Skin epidermis (tissue), 12 donors: ENCODE results near the gene ADGRV1.

Experiments
- H3K27ac ChIP-seq, 21 experiments: fragments of 200-600 bp; sonication (generic) in 11 of 21; one replicate each; pipeline ENCODE4 v1.5.0; 2020; ENCODE audit warnings: mild to moderate bottlenecking in 3 of 21, inconsistent platforms in 2 of 21, moderate library complexity in 2 of 21
- H3K4me3 ChIP-seq, 7 experiments: fragments of 200-600 bp; sonication (generic) in 2 of 7; one replicate each; pipeline ENCODE4 v1.5.0; 2020; ENCODE audit warnings: inconsistent platforms in 2 of 7, mild to moderate bottlenecking in 2 of 7, moderate library complexity in 1 of 7

The ADGRV1 gene, protein sequence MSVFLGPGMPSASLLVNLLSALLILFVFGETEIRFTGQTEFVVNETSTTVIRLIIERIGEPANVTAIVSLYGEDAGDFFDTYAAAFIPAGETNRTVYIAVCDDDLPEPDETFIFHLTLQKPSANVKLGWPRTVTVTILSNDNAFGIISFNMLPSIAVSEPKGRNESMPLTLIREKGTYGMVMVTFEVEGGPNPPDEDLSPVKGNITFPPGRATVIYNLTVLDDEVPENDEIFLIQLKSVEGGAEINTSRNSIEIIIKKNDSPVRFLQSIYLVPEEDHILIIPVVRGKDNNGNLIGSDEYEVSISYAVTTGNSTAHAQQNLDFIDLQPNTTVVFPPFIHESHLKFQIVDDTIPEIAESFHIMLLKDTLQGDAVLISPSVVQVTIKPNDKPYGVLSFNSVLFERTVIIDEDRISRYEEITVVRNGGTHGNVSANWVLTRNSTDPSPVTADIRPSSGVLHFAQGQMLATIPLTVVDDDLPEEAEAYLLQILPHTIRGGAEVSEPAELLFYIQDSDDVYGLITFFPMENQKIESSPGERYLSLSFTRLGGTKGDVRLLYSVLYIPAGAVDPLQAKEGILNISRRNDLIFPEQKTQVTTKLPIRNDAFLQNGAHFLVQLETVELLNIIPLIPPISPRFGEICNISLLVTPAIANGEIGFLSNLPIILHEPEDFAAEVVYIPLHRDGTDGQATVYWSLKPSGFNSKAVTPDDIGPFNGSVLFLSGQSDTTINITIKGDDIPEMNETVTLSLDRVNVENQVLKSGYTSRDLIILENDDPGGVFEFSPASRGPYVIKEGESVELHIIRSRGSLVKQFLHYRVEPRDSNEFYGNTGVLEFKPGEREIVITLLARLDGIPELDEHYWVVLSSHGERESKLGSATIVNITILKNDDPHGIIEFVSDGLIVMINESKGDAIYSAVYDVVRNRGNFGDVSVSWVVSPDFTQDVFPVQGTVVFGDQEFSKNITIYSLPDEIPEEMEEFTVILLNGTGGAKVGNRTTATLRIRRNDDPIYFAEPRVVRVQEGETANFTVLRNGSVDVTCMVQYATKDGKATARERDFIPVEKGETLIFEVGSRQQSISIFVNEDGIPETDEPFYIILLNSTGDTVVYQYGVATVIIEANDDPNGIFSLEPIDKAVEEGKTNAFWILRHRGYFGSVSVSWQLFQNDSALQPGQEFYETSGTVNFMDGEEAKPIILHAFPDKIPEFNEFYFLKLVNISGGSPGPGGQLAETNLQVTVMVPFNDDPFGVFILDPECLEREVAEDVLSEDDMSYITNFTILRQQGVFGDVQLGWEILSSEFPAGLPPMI (N-terminal part only)

DNA sequence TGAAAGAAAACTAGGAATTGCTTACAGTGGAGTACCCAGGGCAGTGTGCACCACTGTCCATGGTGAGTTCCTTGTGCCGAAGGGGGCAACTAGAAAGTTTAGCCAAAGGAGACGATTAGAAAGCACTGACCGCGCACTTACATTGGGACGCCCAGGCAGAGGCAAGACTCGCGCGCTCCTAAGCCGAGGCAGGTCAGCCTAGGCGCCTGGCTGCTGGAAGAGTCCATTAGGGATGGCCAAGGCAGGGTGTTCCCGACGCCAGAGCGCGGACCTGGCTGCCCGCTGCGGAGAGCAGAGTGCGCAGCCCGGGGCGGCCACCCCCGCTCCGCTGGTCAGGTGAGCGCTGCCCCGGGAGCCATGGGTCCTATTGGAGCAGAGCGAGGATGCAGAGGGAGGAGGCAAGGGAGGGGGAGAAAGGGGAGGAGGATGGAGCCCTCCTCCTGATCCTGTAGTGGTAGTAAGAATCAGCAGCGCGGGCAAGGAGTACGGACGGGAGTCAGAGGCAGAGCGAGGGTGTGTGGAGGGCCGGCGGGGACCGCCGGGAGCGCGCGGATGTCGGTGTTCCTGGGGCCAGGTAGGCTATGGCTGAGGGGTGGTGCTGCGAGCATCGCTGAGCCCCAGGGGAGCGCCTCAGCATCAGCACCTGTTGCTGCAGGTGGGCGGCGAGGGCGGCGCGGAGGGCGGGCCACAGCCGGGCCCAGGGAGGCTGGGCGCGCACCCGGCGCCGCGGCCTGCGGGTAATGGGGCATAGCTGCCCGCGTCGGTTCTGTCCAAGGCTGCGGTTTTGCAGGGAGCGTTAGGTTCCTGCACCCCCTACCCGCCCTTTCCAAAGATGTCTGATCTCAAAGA is at the start of gene ADGRV1:
TSS of gene ADGRV1 (plus strand) at position 454 of the 849 bp plus-strand sequence. CDS start at position 553, 99 bp downstream.
- H3K27ac ChIP-seq, result no peak within 1 kb of the TSS
- peak within 1 kb of the TSS in 3 of 7 experiments; percentile 24 to 26 (median 25) for H3K4me3 ChIP-seq

DNA sequence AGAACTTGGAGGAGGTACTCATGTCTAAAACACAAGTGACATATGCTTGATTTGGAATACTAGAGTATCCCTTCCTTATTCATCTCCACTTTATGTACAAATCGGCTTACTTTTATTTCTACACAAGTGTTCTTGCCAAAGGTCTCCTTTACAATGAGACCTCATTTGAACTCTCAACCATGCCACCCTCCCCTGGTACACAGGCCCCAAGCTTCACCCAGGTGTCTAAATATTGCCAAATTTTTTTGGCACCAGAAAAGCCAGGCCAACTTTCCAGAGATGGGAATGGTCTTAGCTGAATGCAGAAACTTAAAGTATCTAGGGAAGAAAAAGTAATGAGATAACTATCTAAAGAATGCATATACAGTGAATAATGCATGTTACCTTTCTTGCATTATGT is 48.2 kb upstream of the ADGRV1 start:
- Histone ChIP-seq H3K4me3 (no peak overlapping the region), H3K27ac (no peak overlapping the region)

DNA sequence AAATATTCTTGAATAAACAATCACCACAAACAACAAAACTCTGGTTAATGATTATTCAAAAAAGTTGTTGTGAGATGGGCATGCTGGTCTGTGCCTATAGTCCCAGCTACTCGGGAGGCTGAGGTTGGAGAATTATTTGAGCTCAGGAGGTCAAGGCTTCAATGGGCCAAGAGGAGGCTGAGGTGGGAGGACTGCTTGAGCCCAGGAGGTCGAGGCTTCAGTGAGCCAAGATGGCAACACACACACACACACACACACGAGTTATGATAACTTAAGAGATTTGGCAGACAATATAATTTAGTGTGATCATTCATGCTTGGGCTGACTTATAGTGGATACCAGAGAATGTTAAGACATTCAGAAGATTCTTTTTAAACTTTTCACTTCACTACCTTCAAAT is 44.1 kb upstream of the ADGRV1 start:
- no peak overlapping the region for H3K27ac ChIP-seq
- H3K4me3 ChIP-seq, result no peak overlapping the region

DNA sequence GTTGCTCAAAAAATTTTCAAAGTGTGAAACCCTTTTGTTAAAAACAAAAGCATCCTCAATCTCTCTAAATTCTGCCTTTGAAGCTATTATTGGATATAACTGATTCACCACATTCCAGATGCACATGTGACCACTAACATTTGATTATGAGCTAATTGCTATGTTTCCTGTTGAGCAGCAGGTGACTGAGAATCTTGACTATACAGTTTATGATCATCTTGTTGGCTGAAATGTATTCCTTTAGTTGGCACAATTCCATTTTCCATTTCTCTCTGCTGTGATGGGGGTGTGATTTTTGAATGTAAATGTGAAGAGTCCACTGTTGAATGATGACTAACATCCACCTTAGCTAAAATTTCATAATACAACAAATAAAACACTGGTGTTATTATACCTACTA is 39.9 kb upstream of the ADGRV1 start:
- no peak overlapping the region for H3K4me3 ChIP-seq
- H3K27ac ChIP-seq, result no peak overlapping the region

DNA sequence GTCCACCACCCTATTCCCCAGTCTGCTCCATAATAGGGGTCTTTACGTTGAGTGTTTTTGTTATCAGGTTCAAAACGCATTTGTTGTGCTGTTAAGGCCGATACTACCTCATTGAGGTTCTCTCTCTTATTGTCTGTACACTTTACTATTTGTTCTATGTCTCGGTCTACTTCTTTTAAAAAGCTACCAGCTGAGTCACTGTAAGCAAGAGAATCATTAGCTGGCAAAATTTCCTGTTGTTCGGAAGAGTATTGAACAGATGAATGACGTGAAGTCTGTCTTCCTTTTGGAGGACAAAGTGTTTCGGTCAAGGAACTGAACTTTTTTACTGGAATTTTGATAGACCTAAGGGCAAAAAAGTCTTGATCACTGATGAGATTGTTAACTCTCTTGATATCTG is 39.5 kb upstream of the ADGRV1 start:
- Histone ChIP-seq H3K27ac (no peak overlapping the region), H3K4me3 (no peak overlapping the region)

DNA sequence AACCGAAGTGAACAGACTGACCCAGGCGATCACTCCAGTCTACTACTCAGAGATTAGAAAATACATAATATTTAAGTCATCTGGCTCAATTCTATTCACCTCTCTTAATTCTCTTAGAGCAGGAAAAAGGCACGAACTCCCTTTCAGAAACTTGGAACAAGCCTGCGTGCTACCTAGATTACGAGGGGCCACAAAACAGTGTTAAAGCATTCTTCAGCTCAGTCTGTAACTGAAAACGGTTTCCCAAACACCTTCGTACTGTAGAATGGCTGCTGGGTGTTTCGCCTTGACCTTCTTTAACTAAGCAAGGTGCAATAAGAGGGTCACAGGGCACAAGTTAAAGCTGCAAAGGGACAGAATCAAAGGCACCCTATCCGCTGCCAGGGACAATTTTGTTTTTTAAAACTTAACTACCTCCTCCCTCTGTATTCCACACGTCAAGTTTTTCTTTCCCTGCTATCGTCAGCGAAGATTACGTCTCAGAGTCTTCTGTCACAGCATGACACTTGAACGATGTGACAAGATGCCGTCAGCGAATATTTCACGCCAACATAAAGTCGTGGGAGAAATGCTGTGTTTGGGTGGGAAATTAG is 29.9 kb upstream of the ADGRV1 start:
- peak overlapping the region; percentile 75 to 96 (median 87) for H3K4me3 ChIP-seq
- H3K27ac ChIP-seq, result peak overlapping the region; percentile 44 to 98 (median 91)

DNA sequence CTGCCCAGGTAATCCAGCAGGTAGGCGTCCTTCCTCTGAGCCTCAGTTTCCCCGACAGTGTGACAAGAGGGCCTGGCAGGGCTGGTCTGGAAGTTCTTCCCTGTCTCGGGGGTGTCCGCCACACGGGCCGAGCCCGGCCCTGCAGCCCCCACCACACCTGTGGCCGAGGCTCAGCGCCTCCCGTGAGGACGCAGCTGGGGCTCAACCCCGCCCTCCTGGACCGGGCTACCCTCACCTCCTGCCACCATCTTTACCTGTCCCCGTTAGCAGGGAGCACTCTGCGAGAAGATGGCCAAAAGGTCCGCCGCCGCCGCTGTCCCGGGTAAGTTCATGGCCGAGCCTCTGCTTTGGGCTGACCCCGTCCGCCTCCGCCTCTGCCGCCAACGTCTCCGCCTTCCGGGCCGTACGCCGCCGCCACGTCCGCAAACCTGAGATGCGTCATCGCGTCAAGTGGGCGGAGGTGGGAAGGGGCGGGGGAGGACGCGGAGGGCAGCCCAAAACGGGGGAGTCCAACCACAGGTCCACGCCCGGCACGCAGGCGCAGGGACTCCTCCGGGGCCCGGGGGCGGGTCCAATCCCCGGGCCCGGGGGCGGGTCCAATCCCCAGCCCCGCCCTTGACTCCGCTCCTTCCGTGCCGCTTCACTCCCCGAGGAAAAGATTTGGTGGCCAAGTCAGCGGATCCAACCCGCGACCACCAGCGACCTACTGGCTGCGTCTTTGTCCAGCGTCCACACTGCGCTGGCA is 29.2 kb upstream of the ADGRV1 start, which contains the start of gene LYSMD3:
TSS of gene LYSMD3 (minus strand) at position 391 of the 745 bp plus-strand sequence. CDS start 4,295 bp downstream, outside the sequence.
- H3K27ac ChIP-seq, result peak within 1 kb of the TSS; percentile 44 to 98 (median 91)

DNA sequence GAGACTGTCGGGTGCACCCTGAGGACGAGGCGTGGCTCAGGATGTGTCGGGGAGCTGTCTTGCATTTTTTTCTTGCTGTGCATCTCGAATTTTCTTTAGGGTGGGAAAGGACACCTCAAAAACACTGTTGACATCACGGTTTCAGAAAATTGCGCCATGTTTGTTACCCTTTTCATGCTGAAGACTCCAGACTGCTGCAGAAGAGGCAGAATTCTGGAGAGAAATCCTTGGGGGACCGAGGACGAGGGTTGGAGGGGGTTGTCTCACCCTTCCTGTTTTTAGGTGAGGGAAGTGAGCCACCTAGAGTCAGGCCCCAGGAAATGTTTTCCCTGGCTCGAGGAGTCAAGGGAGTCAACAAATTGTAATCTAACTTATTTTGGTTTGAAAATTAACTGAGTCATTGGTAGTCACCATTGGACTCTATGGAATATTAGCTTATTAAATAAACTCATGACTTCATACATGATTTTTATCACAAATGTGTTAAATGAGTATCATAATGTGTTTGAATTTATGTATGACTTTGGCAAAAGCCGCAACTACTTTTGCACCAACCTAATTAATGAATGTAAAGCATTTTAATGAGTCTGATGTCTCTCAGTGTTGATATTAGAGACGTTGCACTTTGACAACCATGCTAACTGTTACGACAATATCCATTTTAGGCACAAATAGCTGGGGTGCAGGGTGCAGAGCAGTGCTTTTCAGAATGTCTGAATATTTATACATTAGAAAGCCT is 28.5 kb upstream of the ADGRV1 start:
- Histone ChIP-seq H3K4me3 (peak overlapping the region; percentile 75 to 96 (median 87)), H3K27ac (peak overlapping the region; percentile 19 to 97 (median 87))

More for the DNA sequence above, 29.2 kb upstream of the ADGRV1 start, which contains the start of gene LYSMD3:
- peak within 1 kb of the TSS; percentile 75 to 96 (median 87) for H3K4me3 ChIP-seq

DNA sequence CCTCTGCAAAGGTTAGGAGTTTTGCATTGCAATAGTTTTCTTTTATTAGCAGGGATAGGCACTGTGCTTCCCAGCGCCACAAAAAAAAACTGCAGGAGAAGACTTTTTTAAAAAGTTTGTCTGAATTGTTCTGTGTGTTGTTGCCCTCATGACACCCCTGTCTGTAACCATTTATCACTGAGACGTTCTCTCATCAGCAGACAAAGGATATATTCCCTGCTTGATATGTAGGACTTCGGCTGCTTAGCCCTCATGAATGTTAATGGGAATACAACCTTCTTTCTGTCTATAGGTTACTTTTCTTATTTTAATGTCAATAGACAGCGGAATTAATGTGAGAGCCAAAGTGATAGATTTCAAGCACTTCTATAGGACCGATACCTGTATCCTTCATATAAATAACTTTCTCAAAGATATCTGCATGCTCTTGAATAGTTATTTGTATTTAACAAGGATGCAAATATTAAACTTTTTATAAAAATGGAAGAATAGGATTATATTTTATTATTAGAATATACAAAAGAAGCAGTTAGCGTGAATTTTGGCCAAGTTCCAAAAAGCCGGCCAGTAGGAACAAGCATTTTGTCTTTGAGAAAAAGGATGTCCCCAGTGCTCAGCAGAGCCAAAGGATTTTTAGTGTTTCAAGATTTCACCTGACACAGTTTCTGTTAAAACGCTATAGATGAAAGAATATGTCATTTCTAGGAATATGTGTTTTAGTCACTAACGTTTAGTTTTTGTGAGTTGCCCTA is 27.7 kb upstream of the ADGRV1 start:
- H3K4me3 ChIP-seq, result peak overlapping the region in 1 of 7 experiments; percentile 80
- H3K27ac ChIP-seq, result peak overlapping the region in 3 of 21 experiments; percentile 74 to 97 (median 94)

DNA sequence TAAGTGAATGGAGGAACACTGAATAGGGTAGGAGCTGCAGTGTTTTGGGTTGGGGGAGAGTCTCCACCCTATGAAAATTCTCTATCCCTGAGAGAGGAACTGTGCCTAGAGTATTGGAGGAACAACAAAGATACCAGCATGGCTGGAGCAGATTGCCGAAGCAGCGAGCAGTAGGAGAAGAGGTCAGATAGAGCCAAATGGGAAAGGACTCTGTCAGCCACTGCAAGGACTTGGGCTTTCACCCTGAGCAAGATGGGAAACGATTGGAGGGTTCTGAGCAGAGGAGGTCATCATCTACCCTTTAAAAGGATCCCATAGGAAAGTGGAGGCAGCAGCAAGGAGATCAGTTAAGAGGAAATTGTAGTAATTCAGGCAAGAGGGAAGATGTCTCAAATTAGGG is 24.8 kb upstream of the ADGRV1 start:
- H3K4me3 ChIP-seq, result no peak overlapping the region
- no peak overlapping the region for H3K27ac ChIP-seq

DNA sequence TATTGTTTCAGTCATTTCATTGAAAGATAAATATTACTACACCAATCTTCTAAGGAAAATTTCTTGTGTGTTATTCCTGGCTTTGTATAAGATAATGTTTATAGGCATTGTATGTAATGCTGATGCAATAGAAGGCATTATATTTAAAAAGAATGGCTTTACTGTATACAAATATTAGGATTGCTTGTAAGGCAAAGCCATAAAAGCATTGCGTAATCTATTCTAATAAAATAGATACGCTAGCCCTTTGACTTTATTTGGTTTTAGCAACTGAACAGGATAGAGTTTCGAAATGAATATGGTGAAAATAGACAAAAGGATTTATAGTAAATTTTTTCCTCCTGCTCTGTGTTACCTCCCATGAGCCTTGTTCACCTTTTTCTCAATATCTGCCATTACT is 23.7 kb upstream of the ADGRV1 start:
- Histone ChIP-seq H3K27ac (no peak overlapping the region), H3K4me3 (no peak overlapping the region)

DNA sequence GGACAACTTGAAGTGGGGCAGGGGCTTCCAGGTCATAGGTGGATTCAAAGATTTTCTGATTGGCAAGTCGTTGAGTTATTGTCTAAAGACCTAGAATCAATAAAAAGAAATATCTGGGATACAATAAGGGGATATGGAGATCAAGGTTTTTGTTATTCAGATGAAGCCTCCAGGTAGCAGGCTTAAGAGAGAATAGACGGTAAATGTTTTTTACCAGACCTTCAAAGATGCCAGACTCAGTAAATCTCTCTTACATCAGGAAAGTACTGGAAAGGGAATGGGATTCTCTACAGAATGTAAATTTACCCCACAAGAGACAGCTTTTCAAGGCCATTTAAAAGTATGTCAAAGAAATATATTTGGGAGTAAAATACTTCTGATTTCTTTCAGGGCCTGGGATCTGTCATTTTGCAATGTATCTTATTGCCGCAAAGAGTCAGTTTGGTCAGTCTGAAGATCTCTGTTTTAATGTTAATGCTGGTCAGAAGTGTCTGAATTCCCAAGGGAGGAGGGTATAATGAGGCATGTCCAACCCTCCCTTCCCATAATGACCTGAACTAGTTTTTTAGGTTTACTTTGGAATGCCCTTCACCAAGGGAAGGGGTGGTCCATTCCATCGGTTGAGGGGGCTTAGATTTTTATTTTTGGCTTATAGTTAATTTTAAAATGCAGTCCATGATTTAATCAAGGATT is 15.6 kb upstream of the ADGRV1 start:
- no peak overlapping the region for H3K27ac ChIP-seq
- no peak overlapping the region for H3K4me3 ChIP-seq

DNA sequence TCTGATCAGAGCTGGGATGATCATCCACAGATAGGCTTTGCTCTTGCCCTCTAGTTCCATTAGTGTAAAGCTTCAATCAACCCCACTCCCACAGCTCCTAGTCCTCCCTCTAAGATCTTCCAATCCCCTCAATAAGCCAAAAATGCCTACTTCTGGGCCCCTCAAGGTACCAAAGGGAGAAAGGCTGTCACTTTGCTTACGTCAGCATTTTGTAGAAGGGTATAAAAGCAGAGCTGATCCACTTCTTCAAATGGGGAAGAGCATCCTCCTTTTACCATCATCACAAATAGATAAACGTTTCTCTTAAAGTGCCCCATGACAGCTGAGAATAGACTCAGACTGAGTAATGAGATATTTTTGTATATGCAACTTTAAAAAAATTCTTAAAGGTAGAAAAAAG is 13.1 kb upstream of the ADGRV1 start:
- Histone ChIP-seq H3K4me3 (no peak overlapping the region), H3K27ac (no peak overlapping the region)

DNA sequence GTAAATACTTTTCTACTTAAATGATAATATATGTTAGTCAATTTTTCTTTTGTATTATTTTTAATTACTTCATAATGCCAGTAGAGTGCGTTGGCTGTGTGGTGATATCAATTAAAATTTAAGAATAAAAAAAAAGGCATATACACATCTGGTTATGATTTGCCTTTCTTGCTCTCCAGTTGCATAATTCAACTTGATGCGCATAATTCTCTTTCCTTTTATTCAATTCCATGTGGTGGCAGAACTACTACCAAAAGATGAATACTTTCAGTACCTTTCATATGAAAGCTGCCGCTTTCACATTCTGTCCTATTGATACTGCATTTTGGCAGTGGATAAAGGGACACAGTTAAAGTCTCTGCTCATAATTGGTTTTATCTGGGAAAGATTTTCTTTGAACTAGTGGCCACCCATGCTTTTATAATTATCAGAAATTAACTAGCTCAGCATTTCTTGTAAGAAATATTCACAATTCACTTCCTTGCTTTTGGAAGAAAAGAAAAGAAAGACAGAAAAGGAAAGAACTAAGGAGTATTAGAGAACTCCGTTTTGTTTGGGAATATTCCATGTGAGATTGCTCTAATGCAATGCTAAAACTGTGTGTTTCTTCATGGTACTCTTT is 12.3 kb upstream of the ADGRV1 start:
- Histone ChIP-seq H3K4me3 (no peak overlapping the region), H3K27ac (no peak overlapping the region)

DNA sequence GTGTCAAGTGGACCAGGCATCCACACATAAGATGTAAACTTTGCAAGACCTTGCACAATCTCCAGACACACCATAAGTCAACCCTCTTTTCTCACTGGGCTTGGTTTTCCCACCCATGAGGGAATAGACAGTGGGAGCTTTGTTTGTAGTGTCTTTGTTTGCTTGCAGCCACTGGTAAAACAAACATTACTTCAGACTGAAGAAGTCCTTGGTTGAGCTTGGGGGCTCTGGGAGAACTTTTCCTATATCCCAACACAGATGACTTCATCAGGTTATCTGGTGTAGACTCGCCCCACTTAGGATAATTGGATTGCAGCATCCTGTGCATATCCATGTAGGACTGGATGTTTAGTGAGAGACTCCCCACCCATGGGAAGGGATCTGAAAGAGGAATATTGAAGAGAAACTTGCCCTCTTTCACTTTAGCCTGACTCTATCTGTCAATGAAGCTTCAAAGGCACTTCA is 11.5 kb upstream of the ADGRV1 start:
- H3K4me3 ChIP-seq, result no peak overlapping the region
- no peak overlapping the region for H3K27ac ChIP-seq
